Activated T-cell treated with anti-CD3 and anti-CD28 coated beads for 1 hour (primary cell): ENCODE results near the gene CSNK1E.

ENCODE experiments used
- DNase-seq: peaks from one replicate; pipeline ENCODE4 v3.0.0-alpha.2; 2020; ENCODE audit warnings: low read depth

CSNK1E gene

DNA sequence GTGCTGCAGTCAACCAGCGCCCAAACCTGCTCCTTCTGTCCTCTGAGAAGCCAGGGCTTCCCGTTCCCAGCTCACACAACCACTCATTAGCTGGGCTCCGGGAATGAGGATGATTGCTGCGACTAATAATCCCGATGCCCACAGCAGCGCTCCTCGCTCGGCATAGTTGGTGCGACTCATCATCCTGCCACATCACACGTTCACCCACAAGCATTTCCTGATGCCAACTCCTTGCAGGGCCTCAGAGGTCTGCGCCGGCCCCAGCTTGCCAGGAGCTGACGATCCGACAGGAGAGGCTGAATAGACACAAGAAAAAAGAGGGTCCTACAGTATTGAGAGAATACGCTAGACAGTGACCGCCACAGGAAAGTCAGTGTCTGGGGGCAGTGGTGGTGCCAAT, 10.6 kb upstream of the CSNK1E start:
- DNase-seq: no peak

DNA sequence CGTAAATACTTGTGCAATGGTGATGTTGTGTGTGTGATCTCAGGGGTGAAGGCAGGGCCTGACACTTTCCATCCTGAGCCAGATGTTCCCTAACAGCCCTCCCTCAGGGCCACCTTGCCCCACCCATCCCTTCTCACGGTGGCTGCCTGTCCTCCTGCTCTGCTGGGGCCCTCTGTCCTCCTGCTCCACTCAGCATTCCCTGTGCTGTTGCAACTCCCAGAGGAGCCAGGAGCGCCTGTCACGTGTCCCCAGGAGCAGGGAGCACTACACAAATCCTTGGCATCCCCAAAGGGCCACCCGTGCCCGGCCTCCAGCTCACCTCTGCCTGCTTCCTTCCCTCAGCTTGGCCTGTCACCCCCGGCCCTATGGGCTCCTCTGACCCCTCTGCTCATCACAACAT, 10.2 kb upstream of the CSNK1E start:
- DNase-seq: no peak

- DNase-seq: no peak
Observed at GRCh38 chr22:38325587-38325986, 8.4 kb upstream of the CSNK1E start.

GRCh38 chr22:38320605-38321402, 3.6 kb upstream of the CSNK1E start:
- no peak for DNase-seq

GRCh38 chr22:38318792-38319773, 1.9 kb upstream of the CSNK1E start:
- no peak for DNase-seq

DNA sequence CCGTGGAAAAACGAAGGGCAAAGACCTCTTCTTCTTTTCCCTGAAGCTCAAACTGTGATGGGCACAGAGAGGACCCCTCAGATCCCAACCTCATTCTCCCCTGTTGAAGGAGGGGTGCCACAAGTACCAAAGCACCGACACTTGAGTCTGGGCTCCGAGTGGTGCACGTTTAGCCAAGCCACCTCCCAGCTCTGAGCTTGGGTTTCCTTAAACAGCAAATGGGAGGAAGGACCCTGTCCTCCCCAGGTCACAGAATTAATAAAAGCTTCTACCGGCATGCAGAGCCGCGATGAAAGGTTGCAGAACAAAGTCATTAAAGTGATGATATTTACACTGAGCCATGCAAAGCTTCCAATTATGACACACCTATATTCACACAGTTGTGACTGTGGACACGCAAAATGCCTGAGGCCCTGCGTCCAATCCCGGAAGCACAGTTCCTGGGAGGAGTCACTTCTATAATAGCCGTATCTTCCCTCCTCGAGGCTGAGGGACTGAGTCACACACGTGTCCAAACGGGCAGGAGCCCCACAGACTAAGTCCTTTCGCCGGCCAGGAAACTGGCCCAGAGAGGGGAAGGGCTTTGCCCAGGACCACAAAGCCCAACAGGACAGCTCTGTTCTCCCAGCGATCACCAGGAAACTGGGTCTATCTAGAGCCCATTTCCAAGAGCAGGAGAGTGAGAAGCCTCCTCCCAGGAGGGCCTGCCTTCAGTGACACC, 922 bp upstream of the CSNK1E start:
- no peak for DNase-seq

- peak; percentile 41 for DNase-seq
Observed at GRCh38 chr22:38316364-38317121, 690 bp downstream of the CSNK1E start.

DNA sequence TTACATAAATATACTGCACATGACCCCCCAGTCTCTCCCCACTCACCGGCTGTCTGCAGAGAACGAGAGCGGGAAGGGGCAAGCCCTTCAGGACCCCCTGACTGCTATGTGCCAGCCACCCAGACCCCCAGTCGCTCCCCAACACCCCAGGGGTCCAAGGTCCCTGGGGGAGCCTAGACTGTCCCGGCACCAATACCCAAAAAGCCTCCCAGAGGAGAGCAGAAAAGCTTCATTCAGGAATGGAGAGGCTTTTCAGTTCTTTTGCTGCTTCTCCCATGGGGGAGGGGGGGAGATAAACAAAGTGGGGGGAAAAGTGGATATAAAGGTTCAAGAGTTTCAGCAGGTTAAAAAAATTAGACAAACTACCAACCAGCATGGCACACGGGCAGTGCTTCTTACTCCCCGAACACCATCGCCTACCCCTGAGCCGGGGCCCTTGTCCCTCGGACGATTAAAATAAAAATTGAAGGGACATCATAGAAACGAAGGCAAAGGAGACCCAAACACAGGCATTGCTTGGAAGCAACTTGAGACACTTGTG, 1.3 kb downstream of the CSNK1E start:
- DNase-seq: no peak

DNA sequence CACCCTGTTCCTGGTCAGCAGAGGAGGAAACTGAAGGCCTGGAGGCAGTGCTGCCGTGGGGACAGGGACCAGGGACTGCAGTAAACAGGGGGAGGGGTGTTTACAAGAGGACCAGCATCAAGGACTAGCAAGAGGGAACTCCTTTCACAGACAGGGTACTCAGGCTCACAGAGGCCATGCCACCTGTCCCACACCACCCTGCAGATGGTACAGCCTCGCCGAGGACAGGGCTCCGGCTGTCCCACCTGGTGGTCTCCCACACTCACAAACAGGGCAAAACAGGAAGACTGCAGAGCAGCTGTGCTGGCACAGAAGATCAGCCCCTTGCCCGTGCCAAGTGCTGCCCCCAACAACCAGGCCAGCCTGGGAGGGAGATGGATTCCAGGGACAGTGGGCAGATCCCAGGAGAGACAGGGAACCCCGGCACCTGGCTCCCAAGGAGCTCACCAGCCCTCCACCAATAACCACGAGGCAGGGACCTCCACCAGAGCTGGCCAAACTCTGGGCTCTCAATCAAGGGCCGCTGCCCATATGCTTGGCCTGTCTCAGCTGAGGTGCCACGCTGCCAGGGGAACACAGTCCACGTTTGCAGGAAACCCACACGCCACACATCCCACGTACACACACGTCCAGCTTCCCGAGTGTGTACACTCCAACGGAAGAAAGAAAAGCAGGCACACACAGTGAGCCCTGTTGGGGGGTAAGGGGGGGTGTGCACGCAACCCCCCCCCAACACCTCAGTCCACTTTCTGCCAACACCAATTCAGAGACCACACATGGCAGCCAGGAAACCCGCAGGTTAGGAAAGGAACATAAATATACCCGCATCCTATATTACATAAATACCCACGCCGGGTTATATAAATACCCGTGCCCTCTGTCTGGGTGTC, 2.1 kb downstream of the CSNK1E start:
- DNase-seq: no peak

DNA sequence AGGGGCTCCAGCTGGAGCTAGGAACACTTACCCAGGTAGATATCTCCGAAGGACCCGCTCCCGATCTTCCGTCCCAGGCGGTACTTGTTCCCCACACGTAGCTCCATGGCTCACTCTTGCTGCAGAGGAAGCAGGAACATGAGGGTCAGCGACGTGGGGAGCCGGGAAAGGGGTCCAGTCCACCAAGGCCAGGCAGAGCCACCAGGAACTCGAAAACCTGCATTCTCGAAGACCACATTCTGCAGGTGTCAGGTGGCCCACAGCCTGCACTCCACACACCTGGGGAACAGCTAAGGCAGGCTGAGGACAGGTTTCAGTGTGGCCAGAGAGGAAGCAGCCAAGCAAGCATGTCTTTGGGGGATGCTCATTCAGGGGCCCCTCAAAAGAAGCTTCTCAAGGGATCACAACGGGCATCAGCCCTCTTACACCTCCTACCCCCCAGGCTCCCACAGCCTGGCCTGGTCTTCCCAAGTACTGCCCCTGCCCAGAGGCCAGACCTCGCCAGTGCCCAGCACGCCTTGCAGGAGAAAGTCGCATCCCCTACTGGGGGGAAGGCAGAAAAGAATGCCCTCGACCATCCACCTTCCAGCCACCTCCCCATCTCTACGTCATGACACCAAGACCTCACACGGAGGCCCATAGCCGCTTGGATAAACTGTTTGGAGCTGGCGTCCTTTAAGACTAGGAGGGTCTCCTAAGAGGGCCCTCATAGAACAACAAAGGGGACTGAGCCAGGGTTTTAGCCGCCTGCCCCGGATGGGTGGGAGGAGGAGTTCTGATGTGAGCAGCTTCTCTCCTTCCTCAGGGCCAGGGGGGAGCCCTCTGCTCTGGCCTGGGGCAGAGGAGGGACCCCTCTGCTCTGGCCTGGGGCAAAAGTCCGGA, 2.9 kb downstream of the CSNK1E start:
- no peak for DNase-seq

DNA sequence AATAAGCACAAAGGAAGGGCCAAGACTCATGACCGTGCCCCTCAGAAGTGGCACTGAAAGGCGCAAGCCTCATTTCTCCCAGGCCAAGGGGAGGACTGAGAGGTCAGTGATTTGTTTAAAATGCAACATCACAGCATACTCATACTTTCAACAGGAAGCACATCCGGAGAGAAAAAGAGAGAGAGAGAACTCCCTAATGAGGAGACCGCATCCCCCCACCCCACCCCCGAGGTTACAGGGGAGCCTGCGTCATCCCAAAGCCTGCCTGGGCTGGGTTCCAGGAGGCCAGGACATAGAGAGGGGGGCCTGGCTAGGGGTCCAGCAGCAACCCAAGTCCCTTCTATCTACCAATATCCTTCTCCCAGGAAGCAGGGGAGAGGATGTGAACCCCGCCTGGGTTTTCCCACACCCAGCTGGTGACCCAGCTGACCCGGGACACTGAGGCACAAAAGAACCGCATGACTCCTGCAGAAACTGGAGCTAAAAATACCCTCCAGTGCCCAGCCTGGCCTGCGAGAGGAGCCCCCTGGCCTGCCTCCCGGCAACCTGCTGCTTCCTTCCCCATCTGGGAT, 3.8 kb downstream of the CSNK1E start:
- DNase-seq: no peak

GRCh38 chr22:38312261-38312800, 4.9 kb downstream of the CSNK1E start:
- no peak for DNase-seq

- no peak for DNase-seq
Observed at GRCh38 chr22:38311323-38311620, 6.0 kb downstream of the CSNK1E start.

GRCh38 chr22:38310518-38311322, 6.5 kb downstream of the CSNK1E start:
- no peak for DNase-seq

DNA sequence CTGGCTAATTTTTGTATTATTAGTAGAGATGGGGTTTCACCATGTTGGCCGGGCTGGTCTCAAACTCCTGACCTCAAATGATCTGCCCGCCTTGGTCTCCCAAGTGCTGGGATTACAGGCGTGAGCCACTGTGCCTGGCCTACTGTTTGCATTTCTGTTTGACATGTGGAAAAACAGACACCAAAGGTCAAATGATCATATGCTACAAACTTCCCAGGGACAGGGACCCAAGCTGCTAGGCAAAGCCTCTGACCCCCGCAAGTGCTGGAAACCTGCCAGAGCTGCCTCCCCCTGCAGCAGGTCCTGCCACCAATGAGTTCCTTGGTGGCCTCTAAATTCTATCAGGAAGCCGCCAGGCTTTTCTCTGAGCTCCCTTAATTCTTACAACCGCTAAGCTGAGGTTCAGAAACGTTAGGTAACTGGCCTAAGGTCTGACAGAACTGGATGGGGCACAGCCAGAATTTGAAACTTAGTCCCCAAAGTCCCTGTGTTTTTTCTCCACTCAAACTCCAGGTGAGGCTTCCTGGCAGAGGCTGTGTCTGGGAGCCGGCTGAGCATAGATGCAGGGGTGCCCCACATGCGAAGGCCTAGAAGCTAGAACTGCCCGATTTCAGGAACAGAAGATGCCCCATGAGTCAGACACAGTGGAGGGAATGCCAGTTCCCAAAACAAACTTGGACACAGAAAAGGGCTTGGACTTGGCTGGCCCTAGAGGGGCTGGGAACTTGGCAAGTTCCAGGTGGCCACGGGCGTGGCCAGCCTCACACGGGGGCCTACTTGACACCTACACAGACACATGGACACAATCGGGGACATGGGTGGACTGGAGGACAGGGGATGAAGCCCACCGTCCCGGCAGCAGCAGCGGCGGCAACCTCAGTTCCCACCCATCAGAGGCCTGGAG, 7.4 kb downstream of the CSNK1E start:
- DNase-seq: no peak

GRCh38 chr22:38308791-38309498, 8.3 kb downstream of the CSNK1E start:
- no peak for DNase-seq
